ENCODE data around the gene GOSR2.

The GOSR2 gene

GRCh38 chr17:46962374-46962790, 39.4 kb downstream of the GOSR2 start:
- Histone ChIP-seq H3K79me1 (ENCODE audit: low read length) (no peaks in the 10 kb centered on the region), H4K8ac (ENCODE audit: low read depth, low read length) (no peak overlapping the region), H3K4me3 (ENCODE audit: low read length) (no peak overlapping the region), H3K27ac (ENCODE audit: low read depth, low read length) (no peak overlapping the region), H3K36me3 (ENCODE audit: control insufficient read depth, insufficient read depth, low read length) (no peaks in the 10 kb centered on the region), H2BK15ac (replicated peaks; ENCODE audit: low read depth) (no peak overlapping the region), H3K9ac (ENCODE audit: low read length) (no peak overlapping the region), H2BK120ac (ENCODE audit: low read depth, low read length) (no peak overlapping the region), H3K4me2 (ENCODE audit: low read length) (no peak overlapping the region), H2AK5ac (ENCODE audit: low read length) (no peak overlapping the region), H3K79me2 (ENCODE audit: control insufficient read depth, insufficient read depth, low read length) (no peaks in the 10 kb centered on the region), H3K4ac (ENCODE audit: low read depth, low read length) (no peak overlapping the region), H3K18ac (ENCODE audit: low read length) (no peak overlapping the region), H3K56ac (ENCODE audit: low read length) (no peak overlapping the region), H4K5ac (ENCODE audit: low read length) (no peak overlapping the region), H3K27me3 (ENCODE audit: insufficient read depth, low read length, poor library complexity) (no peaks in the 10 kb centered on the region), H3K23ac (ENCODE audit: low read length) (no peak overlapping the region), H2BK5ac (ENCODE audit: low read length) (no peak overlapping the region), H3K4me1 (ENCODE audit: control insufficient read depth, low read depth, low read length) (no peaks in the 10 kb centered on the region)
- DNase-seq: peak; percentile 53
- no CpG with 5 or more reads among the region's 1 CpG for WGBS (ENCODE audit: extremely low coverage, insufficient coverage, low lambda C conversion rate)

GRCh38 chr17:46963571-46963970, 40.6 kb downstream of the GOSR2 start:
- Histone ChIP-seq H3K27ac (ENCODE audit: low read depth, low read length) (no peak overlapping the region), H3K9ac (ENCODE audit: low read length) (no peak overlapping the region), H2BK120ac (ENCODE audit: low read depth, low read length) (no peak overlapping the region), H2BK5ac (ENCODE audit: low read length) (no peak overlapping the region), H3K79me2 (ENCODE audit: control insufficient read depth, insufficient read depth, low read length) (no peaks in the 10 kb centered on the region), H3K4me1 (ENCODE audit: control insufficient read depth, low read depth, low read length) (no peaks in the 10 kb centered on the region), H3K56ac (ENCODE audit: low read length) (no peak overlapping the region), H3K4me3 (ENCODE audit: low read length) (no peak overlapping the region), H3K23ac (ENCODE audit: low read length) (no peak overlapping the region), H3K27me3 (ENCODE audit: insufficient read depth, low read length, poor library complexity) (no peaks in the 10 kb centered on the region), H3K4me2 (ENCODE audit: low read length) (no peak overlapping the region), H3K4ac (ENCODE audit: low read depth, low read length) (no peak overlapping the region), H2BK15ac (replicated peaks; ENCODE audit: low read depth) (no peak overlapping the region), H4K5ac (ENCODE audit: low read length) (no peak overlapping the region), H2AK5ac (ENCODE audit: low read length) (no peak overlapping the region), H3K18ac (ENCODE audit: low read length) (no peak overlapping the region), H3K36me3 (ENCODE audit: control insufficient read depth, insufficient read depth, low read length) (no peaks in the 10 kb centered on the region), H4K8ac (ENCODE audit: low read depth, low read length) (no peak overlapping the region), H3K79me1 (ENCODE audit: low read length) (no peaks in the 10 kb centered on the region)
- DNase-seq: no peak
- no CpG with 5 or more reads among the region's 2 CpGs for WGBS (ENCODE audit: extremely low coverage, insufficient coverage, low lambda C conversion rate)

GRCh38 chr17:46964315-46965265, 41.6 kb downstream of the GOSR2 start:
- Histone ChIP-seq H2BK15ac (replicated peaks; ENCODE audit: low read depth) (no peak overlapping the region), H3K4me2 (ENCODE audit: low read length) (no peak overlapping the region), H3K4ac (ENCODE audit: low read depth, low read length) (no peak overlapping the region), H4K5ac (ENCODE audit: low read length) (no peak overlapping the region), H3K79me1 (ENCODE audit: low read length) (no peaks in the 10 kb centered on the region), H3K79me2 (ENCODE audit: control insufficient read depth, insufficient read depth, low read length) (no peaks in the 10 kb centered on the region), H3K56ac (ENCODE audit: low read length) (no peak overlapping the region), H3K27ac (ENCODE audit: low read depth, low read length) (no peak overlapping the region), H2BK5ac (ENCODE audit: low read length) (no peak overlapping the region), H3K23ac (ENCODE audit: low read length) (no peak overlapping the region), H4K8ac (ENCODE audit: low read depth, low read length) (no peak overlapping the region), H3K18ac (ENCODE audit: low read length) (no peak overlapping the region), H3K4me1 (ENCODE audit: control insufficient read depth, low read depth, low read length) (no peaks in the 10 kb centered on the region), H3K36me3 (ENCODE audit: control insufficient read depth, insufficient read depth, low read length) (no peaks in the 10 kb centered on the region), H2BK120ac (ENCODE audit: low read depth, low read length) (no peak overlapping the region), H3K27me3 (ENCODE audit: insufficient read depth, low read length, poor library complexity) (no peaks in the 10 kb centered on the region), H3K9ac (ENCODE audit: low read length) (no peak overlapping the region), H2AK5ac (ENCODE audit: low read length) (no peak overlapping the region), H3K4me3 (ENCODE audit: low read length) (no peak overlapping the region)
- DNase-seq: peak; percentile 63
- no CpG with 5 or more reads among the region's 9 CpGs for WGBS (ENCODE audit: extremely low coverage, insufficient coverage, low lambda C conversion rate)

GRCh38 chr17:46968224-46968834, 45.4 kb downstream of the GOSR2 start:
- Histone ChIP-seq H3K79me2 (ENCODE audit: control insufficient read depth, insufficient read depth, low read length) (no peaks in the 10 kb centered on the region), H3K4ac (ENCODE audit: low read depth, low read length) (no peak overlapping the region), H3K4me1 (ENCODE audit: control insufficient read depth, low read depth, low read length) (no peaks in the 10 kb centered on the region), H3K36me3 (ENCODE audit: control insufficient read depth, insufficient read depth, low read length) (no peaks in the 10 kb centered on the region), H3K9ac (ENCODE audit: low read length) (no peak overlapping the region), H2BK15ac (replicated peaks; ENCODE audit: low read depth) (no peak overlapping the region), H2AK5ac (ENCODE audit: low read length) (no peak overlapping the region), H2BK5ac (ENCODE audit: low read length) (no peak overlapping the region), H3K56ac (ENCODE audit: low read length) (no peak overlapping the region), H4K8ac (ENCODE audit: low read depth, low read length) (no peak overlapping the region), H2BK120ac (ENCODE audit: low read depth, low read length) (no peak overlapping the region), H4K5ac (ENCODE audit: low read length) (no peak overlapping the region), H3K23ac (ENCODE audit: low read length) (no peak overlapping the region), H3K4me2 (ENCODE audit: low read length) (no peak overlapping the region), H3K79me1 (ENCODE audit: low read length) (no peaks in the 10 kb centered on the region), H3K4me3 (ENCODE audit: low read length) (no peak overlapping the region), H3K18ac (ENCODE audit: low read length) (no peak overlapping the region), H3K27me3 (ENCODE audit: insufficient read depth, low read length, poor library complexity) (no peaks in the 10 kb centered on the region), H3K27ac (ENCODE audit: low read depth, low read length) (no peak overlapping the region)
- no peak for DNase-seq
- no CpG with 5 or more reads among the region's 6 CpGs for WGBS (ENCODE audit: extremely low coverage, insufficient coverage, low lambda C conversion rate)

GRCh38 chr17:46968896-46969295, 45.9 kb downstream of the GOSR2 start:
- no peak overlapping the region for H3K4me2 ChIP-seq (ENCODE audit: low read length)
- H3K23ac ChIP-seq (ENCODE audit: low read length): no peak overlapping the region
- H2BK15ac ChIP-seq (replicated peaks; ENCODE audit: low read depth): no peak overlapping the region
- H2BK120ac ChIP-seq (ENCODE audit: low read depth, low read length): no peak overlapping the region
- H3K36me3 ChIP-seq (ENCODE audit: control insufficient read depth, insufficient read depth, low read length): no peaks in the 10 kb centered on the region
- H3K79me2 ChIP-seq (ENCODE audit: control insufficient read depth, insufficient read depth, low read length): no peaks in the 10 kb centered on the region
- no peak overlapping the region for H3K4ac ChIP-seq (ENCODE audit: low read depth, low read length)
- no peak overlapping the region for H2BK5ac ChIP-seq (ENCODE audit: low read length)
- H3K79me1 ChIP-seq (ENCODE audit: low read length): no peaks in the 10 kb centered on the region
- H3K4me1 ChIP-seq (ENCODE audit: control insufficient read depth, low read depth, low read length): no peaks in the 10 kb centered on the region
- no peak overlapping the region for H3K9ac ChIP-seq (ENCODE audit: low read length)
- no peaks in the 10 kb centered on the region for H3K27me3 ChIP-seq (ENCODE audit: insufficient read depth, low read length, poor library complexity)
- H4K8ac ChIP-seq (ENCODE audit: low read depth, low read length): no peak overlapping the region
- no peak overlapping the region for H4K5ac ChIP-seq (ENCODE audit: low read length)
- no peak overlapping the region for H3K18ac ChIP-seq (ENCODE audit: low read length)
- no peak for DNase-seq
- no CpG with 5 or more reads among the region's 8 CpGs for WGBS (ENCODE audit: extremely low coverage, insufficient coverage, low lambda C conversion rate)
- no peak overlapping the region for H2AK5ac ChIP-seq (ENCODE audit: low read length)
- H3K27ac ChIP-seq (ENCODE audit: low read depth, low read length): no peak overlapping the region
- no peak overlapping the region for H3K56ac ChIP-seq (ENCODE audit: low read length)
- no peak overlapping the region for H3K4me3 ChIP-seq (ENCODE audit: low read length)
